GM19467 (cell line): ENCODE measurements around the gene INCENP.

Experiments
- ATAC-seq: cut with Tn5 transposase; IDR thresholded peaks from one replicate; pipeline ENCODE4 v1.9.1; 2021; ENCODE audit warnings: mild to moderate bottlenecking, moderate library complexity; ENCODE audit not compliant: unreplicated experiment

Gene INCENP

DNA sequence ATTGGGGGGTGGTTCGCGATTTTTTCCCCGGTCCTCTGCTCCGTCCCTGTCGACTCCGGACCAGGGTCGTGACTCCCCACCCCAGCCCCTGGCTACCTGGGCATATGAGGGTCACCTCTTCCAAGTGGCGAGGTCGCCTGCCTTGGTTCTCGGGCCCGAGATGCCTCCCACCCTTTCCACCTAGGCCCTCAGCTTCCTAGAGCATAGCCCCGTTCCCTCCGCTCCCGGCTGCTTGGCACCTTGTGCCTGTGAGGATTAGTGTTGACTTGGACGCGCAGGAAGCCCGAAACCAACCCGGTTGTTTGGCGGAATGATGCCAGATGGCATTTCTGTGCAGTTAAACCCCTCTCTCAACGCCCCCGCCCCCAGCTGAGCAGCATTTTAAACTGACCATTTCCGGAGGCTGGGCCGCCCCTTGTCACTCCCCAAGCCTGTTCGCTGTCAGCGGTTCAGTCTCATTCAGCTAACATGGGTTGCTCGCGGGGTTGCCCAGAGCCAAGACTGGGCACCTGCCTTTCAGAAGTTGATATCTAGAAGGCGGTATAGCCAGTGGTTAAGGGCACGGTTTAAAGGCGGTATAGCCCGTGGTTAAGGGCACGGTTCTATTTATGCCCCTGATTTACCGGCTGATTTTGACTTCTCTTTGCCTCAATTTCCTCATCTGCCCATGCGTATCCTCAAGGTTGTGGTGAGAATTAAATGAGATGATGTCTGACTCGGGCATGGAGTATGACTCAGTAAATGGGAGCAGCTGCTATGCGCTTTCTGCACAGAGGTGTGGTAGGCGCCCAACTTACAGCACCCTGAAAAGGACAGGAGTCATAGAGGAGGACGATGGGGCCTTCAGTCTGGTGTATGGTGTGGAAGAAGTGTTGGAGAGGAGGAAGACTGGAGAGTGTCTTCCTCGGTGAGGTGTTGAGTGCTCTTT lies 639 bp downstream of the INCENP start:
- ATAC-seq, result peak; percentile 10

DNA sequence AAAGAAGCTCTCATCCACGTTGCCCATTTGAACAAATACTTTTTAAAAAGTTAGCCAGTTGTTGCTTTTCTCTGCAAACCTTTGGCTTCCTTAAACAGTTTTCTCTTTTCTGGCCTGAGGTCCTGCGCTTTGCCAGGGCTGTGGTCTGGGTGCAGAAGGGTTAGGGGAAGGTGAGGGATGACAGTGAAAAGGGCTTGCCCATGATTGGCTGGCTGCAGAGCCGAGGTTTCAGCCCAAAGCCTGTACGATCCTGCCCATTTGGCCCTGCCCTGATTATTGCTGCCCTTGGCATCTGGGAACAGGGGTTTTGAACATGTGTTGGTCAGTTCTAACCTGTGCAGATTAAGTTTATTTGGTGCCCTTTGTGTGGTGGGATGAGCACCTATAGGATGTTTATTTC lies 1.5 kb downstream of the INCENP start:
- no peak for ATAC-seq

DNA sequence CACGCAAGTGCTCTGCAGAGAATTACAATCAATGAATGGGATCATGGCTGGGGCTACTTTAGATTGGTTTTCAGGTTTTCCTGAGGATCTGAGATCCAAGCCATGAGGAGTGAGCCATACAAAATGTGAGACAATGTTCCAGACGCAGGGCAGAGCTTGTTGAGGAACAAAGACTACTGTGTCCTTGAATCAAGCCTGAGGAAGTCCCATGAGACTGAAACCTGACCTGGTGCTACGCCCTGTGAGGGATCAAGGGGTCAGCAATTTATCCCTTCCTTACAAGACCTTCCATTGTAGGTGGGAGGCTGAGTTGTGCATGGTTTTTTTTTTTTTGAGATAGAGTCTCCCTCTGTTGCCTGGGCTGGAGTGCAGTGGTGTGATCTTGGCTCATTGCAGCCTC lies 2.1 kb downstream of the INCENP start:
- no peak for ATAC-seq

DNA sequence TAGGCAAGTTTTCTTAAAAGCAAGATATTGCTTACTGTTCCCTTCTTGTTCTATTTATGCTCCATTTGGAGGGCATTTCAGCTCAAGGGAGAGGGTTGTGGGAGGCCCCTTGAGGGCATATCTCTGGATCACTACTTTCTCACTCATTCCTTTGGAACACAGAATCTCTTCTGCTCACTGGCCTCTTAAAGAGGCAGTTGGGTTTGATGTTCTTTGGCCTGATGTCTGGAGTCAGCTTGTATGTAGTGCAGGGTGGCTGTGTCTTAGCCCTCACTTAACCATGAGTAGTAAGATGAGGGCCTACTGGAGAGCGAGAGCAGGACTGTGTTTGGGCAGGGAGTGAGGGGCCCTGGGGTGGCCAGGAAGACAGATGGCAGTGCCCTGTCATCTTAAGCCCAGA lies 3.6 kb downstream of the INCENP start:
- ATAC-seq, result no peak

DNA sequence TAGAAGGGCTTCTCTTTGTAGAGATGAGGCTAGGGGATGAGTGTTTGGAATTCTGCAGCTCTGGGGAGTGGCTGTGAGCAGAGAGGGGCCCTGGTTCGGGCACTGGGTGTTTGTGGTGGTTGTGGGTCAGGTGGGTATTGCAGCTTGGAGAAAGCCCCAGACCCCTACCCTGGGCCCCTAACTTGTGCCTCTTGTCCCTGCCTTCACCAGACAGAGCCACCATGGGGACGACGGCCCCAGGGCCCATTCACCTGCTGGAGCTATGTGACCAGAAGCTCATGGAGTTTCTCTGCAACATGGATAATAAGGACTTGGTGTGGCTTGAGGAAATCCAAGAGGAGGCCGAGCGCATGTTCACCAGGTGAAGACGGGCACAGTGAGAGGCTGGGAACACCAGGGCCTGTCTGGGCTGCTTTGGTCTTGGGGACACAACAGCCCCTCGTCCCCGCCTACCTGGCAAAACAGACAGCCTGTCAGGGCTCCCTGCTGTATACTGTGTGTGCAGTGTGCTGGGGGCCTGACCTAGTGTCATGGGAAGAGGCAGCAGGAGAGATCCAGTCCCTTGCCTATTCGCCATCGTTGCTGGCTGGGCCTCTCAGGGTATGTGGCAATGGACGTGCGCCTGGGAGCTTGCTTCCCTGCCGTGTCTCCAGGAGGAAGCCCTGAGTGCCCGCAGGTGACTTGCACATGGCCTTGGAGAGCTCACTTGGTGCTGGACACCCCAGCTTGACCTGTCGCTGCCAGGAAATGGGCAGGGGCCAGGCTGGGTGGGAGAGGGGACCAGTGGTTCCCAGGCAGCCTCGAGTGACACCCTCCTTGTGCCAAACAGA lies 4.3 kb downstream of the INCENP start:
- ATAC-seq, result no peak

DNA sequence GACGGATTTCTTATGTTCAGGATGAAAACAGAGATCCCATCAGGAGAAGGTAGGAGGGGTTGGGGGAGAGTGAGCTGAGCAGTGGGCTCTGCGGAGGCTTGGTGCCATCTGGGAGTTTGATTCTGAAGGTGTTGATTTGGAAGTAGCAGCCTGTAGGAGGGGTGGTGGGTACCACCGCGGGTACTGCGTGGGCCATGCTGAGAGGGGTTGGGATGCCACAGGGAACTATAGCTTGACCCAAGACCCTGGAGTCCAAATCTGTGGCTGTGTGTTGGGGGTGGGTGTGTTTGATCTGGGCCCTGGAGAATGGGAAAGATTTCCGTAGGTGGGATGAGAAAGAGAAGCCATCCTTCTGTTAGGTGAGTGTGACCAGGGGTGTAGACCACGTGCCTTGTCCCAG lies 5.0 kb downstream of the INCENP start:
- no peak for ATAC-seq

DNA sequence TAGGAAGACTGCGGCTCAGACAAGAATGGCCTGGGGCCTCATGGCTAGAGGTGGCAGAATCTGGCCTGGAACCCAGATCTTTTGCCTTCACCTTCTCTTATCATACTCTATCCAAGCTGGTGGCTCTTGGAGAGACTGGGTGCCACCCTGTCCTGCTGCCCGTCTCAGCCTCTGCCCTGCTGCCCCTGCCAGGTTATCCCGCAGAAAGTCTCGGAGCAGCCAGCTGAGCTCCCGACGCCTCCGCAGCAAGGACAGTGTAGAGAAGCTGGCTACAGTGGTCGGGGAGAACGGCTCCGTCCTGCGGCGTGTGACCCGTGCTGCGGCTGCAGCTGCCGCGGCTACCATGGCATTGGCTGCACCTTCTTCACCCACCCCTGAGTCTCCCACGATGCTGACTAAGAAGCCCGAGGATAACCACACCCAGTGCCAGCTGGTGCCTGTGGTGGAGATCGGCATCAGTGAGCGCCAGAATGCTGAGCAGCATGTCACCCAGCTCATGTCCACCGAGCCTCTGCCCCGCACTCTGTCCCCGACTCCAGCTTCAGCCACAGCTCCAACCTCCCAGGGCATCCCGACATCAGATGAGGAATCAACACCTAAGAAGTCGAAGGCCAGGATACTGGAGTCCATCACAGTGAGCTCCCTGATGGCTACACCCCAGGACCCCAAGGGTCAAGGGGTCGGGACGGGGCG lies 5.9 kb downstream of the INCENP start:
- no peak for ATAC-seq

DNA sequence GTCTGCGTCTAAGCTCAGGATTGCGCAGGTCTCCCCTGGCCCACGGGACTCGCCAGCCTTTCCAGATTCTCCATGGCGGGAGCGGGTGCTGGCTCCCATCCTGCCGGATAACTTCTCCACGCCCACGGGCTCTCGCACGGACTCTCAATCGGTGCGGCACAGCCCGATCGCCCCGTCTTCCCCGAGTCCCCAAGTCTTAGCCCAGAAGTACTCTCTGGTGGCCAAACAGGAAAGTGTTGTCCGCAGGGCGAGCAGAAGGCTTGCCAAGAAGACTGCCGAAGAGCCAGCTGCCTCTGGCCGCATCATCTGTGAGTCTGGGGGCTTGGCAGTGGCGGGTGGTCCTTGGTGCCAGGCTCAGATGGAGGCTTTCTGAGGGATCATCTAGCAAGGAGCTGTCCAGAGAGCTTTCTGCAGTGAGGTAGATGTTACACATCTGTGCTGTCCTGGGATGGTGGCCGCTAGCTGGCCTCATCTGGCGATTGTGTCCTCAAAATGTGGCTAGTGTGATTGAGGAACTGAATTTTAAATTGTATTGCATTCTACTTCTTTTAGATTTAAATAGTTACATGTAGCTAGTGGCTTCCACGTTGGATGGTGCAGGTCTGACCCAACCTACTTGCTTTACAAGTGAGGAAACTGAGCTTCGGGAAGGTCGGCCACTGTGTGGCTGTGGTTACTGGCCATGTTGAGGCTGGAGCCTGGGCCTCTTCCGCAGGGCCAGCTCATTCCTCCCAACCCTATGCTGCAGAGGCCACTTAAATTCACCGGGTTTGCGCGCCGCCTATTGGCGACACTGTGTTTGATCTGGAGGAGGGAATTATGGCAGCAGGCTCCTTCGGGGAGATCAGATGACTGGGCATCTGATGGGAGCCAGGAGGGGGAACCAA lies 6.7 kb downstream of the INCENP start:
- no peak for ATAC-seq

DNA sequence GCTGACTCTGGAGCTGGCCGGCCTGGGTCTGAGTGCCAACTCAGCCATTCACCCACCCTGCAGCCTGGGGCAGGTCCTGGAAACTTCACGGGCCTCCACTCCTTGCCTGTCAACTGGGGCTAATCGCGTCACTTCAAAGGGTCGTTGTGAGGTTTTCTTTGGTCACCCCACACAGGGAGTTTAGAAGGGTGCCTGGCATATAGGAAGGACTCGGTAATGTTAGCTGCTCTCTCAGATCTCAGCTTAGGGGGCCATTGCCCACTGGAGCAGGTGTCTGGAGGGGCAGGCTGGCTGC lies 7.3 kb downstream of the INCENP start:
- ATAC-seq, result no peak

DNA sequence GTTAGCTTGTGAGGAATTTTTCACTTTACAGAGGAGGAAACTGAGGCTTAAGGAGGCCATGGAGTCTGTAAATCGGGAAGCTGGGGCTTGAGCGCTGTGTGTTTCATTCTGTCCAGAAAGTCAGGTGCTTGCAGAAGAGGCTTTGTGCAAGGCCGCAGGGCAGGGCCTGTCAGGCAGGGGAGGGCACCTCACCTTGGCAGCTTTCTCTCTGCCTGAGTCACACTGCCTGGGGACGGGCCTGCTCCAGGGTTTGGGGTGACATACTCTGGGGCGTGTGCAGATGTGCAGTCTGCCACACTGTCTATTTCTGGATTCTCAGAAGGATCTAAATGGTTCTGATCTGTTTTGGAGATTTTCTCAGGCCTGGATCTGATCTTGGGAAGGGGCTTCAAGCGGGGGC lies 8.4 kb downstream of the INCENP start:
- ATAC-seq, result no peak

DNA sequence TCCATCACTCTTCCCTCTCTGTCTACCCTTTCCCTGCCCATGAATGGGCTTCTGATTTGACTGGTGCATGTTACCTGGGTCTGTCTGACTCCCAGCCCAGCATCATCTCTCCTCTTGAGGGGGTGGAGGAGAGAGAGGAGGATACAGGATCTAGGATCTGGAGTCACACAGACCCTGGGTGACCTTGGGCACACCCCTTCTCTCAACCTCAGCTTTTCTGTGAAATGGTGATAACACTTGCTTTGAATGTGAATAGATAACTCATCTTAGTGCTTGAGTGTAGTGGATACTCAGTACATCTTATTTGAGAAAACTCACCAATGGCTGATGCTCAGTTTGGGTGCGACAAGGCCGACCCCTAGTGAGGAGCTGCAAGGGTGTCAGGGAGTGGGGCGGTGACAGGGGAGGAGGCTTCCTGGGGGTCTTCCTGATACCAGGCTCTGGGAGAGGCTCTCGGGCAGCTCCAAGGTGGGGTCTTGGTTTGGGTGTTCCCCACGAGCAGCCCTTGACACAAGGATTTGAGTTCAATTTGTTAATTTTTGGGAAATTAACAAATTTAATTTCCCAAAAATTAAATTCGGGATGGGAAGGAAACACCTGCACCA lies 9.0 kb downstream of the INCENP start:
- ATAC-seq, result no peak

DNA sequence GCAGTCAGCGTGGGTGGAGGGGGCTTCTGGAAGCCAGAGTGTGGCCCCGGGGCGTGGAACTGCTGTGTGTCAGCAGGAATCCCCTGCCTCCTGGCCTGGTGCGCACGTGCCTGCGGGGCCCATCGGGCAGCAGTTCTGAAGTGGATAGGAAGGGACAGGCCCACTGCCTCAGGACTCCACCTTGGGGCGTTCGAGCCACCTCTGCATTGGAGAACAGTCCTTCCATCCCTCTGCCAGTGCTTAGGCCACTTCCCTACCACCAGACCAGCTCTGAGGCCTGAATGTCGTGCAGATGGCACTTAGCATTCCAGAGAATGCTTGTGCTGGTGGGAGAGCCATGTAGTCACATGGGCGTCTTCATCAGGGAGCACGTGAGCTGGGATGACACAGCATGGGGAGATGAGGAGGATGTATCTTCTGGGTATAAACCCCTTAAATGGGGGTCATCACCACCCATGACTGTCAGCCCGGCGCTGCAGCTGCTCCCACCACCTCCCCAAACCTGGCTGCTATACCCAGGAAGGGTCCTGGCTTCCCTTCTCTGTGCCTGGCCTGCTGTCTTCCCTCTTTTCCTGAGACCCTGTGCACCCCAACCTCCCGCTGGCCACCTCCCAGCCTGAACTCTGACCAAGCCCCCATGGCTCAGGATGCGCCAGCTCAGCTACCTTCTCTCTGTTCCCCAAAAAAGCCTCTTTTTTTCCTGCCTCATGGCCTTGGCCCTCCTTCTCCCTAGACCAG lies 9.7 kb downstream of the INCENP start:
- no peak for ATAC-seq

DNA sequence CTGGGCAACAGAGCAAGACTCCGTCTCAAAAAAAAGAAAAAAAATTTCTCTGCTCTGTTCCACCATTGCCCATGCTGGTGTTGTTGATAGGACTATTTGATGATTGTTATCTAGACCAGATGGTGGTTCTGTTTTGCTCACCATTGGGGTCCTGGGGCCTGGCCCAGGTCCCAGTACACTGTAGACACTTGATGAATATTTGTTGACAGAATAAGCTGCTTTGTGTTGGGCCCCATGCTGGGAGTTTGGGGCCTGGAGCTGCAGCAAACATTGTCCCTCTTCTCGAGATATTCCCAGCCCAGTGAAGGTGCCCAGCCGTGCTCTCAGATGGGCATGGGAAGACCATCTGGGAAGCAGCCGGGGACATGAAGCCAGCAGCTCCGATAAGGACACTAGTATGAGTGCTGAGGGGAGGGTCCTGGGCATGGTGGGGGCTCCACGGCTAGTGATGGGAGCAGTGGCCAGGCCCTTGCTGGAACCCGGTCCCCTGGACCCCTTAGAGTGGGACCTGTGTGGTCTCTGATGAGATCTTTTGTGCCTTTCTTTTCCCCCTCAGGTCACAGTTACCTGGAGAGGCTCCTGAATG lies 13.6 kb downstream of the INCENP start:
- ATAC-seq, result no peak

DNA sequence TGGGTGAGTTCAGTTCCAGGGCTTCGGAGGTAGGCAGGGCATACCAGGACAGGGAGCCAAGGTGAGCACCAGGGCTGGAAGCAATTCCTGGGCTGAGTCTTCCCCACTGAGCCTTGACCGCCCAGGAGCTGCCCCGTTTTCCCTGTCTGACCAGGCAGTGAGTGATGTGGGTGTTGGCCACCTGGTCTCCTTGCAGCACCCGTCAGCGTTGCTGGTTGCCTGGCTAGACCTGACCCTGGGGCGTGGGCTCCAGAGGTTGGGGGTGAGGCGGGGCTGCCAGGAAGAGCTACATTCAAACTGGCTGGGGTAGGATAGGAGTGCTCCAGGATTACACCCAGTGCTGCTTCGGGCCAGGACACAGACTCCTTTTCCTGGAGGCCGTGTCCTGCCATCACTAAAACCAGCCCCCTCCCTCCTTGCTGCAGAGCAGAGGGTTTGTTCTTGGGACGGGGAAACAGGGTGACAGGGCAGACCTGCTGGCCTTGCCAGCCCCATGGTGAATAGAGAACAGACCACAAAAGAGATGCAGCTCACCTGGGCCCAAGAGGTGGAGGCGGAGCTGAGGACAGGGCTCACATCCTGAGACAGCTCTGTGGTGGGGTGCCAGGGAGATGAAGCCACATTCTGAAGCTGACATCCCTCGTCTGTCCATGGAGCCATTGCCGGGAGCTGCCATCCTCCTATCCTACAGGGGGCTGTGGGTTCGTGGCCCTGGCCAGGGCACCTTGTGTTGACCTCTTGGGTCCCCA lies 14.2 kb downstream of the INCENP start:
- ATAC-seq, result no peak

DNA sequence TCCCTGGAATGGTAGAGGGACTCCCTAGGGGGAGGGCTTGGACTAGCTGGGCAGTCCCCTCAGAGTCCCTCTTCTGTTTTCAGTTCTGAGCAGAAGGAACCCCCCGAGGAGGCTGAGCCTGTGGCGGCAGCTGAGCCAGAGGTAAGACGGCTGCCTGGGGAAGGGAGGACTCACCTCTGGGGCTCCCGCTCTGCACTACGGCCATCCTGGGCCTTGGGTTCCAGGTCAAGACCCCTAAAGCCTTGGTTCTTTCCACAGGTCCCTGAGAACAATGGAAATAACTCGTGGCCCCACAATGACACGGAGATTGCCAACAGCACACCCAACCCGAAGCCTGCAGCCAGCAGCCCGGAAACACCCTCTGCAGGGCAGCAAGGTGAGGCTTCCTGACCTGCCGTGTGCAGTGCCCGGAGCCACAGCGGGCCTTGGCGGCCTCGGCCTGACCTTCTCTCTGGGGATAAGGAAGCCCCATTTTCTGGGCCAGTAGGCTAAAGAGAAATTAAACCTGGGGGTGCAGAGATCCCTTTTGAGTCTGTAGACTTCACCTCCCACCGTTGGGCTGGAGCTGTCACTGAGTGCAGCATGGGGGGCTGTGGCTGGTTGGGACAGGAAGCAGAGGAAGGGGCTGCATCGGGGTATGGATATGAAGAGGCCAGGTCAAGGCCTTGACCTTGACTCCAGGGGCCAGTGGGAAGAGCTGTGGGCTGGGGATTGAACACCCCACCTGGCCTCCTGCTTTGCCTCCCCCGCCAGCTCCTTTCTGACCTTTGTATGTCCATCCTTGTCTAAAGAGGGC lies 15.0 kb downstream of the INCENP start:
- ATAC-seq, result no peak

DNA sequence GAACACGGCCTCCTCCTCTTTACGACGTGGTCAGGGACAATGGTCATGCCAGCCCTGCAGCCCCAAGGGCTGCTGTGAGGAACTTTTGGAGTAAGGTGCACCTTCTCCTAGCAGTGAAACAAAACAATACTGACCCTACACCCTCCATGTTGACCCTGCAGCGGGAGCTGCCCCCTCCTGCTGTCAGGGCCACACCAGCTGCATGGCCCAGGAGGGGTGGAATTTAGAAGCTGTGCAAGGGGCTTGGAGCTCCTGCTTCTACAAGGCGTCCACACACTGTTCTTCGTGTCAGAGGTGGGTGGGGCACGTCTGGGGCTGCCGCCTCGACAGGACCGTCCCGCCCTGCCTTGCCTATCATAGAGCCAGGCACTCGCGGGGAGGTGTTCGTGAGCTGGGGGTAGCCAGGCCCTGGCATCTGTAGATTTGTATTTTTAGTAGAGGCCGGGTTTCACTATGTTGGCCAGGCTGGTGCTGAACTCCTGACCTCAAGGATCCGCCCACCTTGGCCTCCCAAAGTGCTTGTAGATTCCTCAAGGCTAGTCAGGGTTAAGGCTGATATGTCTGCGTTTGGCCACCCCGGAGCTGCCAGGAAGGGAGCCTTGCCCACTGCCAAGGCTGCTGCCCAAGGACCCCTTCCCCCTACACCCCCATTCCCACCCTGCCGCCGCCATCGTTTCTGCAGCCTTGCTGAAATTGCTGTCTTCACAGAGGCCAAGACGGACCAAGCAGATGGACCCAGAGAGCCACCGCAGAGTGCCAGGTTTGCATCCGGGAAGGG lies 15.9 kb downstream of the INCENP start:
- no peak for ATAC-seq
